ENCODE results near the gene XPO4. TPM values are rescaled to one million over a fixed set of nuclear protein-coding genes. Genes with fewer than 3 reads are reported as not detected.

The XPO4 gene
- total RNA-seq, 1 donor, result 19.5 TPM

GRCh38 chr13:20787180-20787579 lies 115.4 kb downstream of the XPO4 start:
- no peaks in the 10 kb centered on the region for H3K9me3 ChIP-seq (ENCODE audit: low read depth, low read length)
- H3K79me2 ChIP-seq (ENCODE audit: insufficient read depth, low read length), result no peaks in the 10 kb centered on the region
- H3K27ac ChIP-seq (ENCODE audit: low read depth, low read length), result no peak overlapping the region
- no peak overlapping the region for H2AFZ ChIP-seq (ENCODE audit: low read length)
- H4K20me1 ChIP-seq (ENCODE audit: insufficient read depth, low read length), result no peaks in the 10 kb centered on the region
- TF ChIP-seq CTCF (IDR thresholded peaks at IDR 0.05; ENCODE audit: extremely low read depth, low read depth, low read length), result no peak
- no peak for DNase-seq (ENCODE audit: insufficient read length, low spot score, missing footprints)
- H3K4me1 ChIP-seq (ENCODE audit: insufficient read depth, low read length), result no peaks in the 10 kb centered on the region
- no peaks in the 10 kb centered on the region for H3K27me3 ChIP-seq (ENCODE audit: insufficient read depth, low read length)
- H3K36me3 ChIP-seq (ENCODE audit: insufficient read depth, low read length), result peaks cover 11% of the 10 kb centered on the region
- H3K4me2 ChIP-seq (ENCODE audit: insufficient read depth, low read length), result no peak overlapping the region
- no peak overlapping the region for H3K4me3 ChIP-seq (ENCODE audit: insufficient read depth, low read length)

- H3K4me3 ChIP-seq (ENCODE audit: insufficient read depth, low read length), result no peak overlapping the region
- no peaks in the 10 kb centered on the region for H3K79me2 ChIP-seq (ENCODE audit: insufficient read depth, low read length)
- no peaks in the 10 kb centered on the region for H3K4me1 ChIP-seq (ENCODE audit: insufficient read depth, low read length)
- H3K27ac ChIP-seq (ENCODE audit: low read depth, low read length), result no peak overlapping the region
- TF ChIP-seq CTCF (IDR thresholded peaks at IDR 0.05; ENCODE audit: extremely low read depth, low read depth, low read length), result no peak
- H3K9me3 ChIP-seq (ENCODE audit: low read depth, low read length), result no peaks in the 10 kb centered on the region
- no peaks in the 10 kb centered on the region for H4K20me1 ChIP-seq (ENCODE audit: insufficient read depth, low read length)
- no peaks in the 10 kb centered on the region for H3K27me3 ChIP-seq (ENCODE audit: insufficient read depth, low read length)
- DNase-seq (ENCODE audit: insufficient read length, low spot score, missing footprints), result no peak
- H3K4me2 ChIP-seq (ENCODE audit: insufficient read depth, low read length), result no peak overlapping the region
- H2AFZ ChIP-seq (ENCODE audit: low read length), result no peak overlapping the region
- H3K36me3 ChIP-seq (ENCODE audit: insufficient read depth, low read length), result peaks cover 12% of the 10 kb centered on the region
These were observed 120.3 kb downstream of the XPO4 start for GRCh38 chr13:20782116-20782708.

- Histone ChIP-seq H3K9me3 (ENCODE audit: low read depth, low read length) (no peaks in the 10 kb centered on the region), H3K79me2 (ENCODE audit: insufficient read depth, low read length) (no peaks in the 10 kb centered on the region), H3K27ac (ENCODE audit: low read depth, low read length) (no peak overlapping the region), H2AFZ (ENCODE audit: low read length) (no peak overlapping the region), H3K27me3 (ENCODE audit: insufficient read depth, low read length) (no peaks in the 10 kb centered on the region), H3K4me3 (ENCODE audit: insufficient read depth, low read length) (no peak overlapping the region), H3K4me2 (ENCODE audit: insufficient read depth, low read length) (no peak overlapping the region), H3K4me1 (ENCODE audit: insufficient read depth, low read length) (no peaks in the 10 kb centered on the region), H3K36me3 (ENCODE audit: insufficient read depth, low read length) (peaks cover 10% of the 10 kb centered on the region), H4K20me1 (ENCODE audit: insufficient read depth, low read length) (no peaks in the 10 kb centered on the region)
- no peak for TF ChIP-seq CTCF (IDR thresholded peaks at IDR 0.05; ENCODE audit: extremely low read depth, low read depth, low read length)
- DNase-seq (ENCODE audit: insufficient read length, low spot score, missing footprints), result no peak
These were observed 122.2 kb downstream of the XPO4 start for GRCh38 chr13:20780317-20780716.

GRCh38 chr13:20779405-20779804 lies 123.1 kb downstream of the XPO4 start:
- Histone ChIP-seq H2AFZ (ENCODE audit: low read length) (no peak overlapping the region), H3K4me3 (ENCODE audit: insufficient read depth, low read length) (no peak overlapping the region), H4K20me1 (ENCODE audit: insufficient read depth, low read length) (no peaks in the 10 kb centered on the region), H3K4me2 (ENCODE audit: insufficient read depth, low read length) (no peak overlapping the region), H3K27ac (ENCODE audit: low read depth, low read length) (no peak overlapping the region), H3K79me2 (ENCODE audit: insufficient read depth, low read length) (no peaks in the 10 kb centered on the region), H3K27me3 (ENCODE audit: insufficient read depth, low read length) (no peaks in the 10 kb centered on the region), H3K4me1 (ENCODE audit: insufficient read depth, low read length) (no peaks in the 10 kb centered on the region), H3K9me3 (ENCODE audit: low read depth, low read length) (no peaks in the 10 kb centered on the region), H3K36me3 (ENCODE audit: insufficient read depth, low read length) (peaks cover 10% of the 10 kb centered on the region)
- no peak for TF ChIP-seq CTCF (IDR thresholded peaks at IDR 0.05; ENCODE audit: extremely low read depth, low read depth, low read length)
- DNase-seq (ENCODE audit: insufficient read length, low spot score, missing footprints), result no peak
